Subcutaneous preadipocyte (primary cell): ENCODE data around the gene YY1. TPM values are rescaled to one million over a fixed set of nuclear protein-coding genes. Genes with fewer than 3 reads are reported as not detected.

Experiments used
- small RNA-seq: library from RNA; depleted of rRNA; stranded (forward); fragments of <200 nt; gene quantifications from one replicate; pipeline ENCODE3, GENCODE V24; 2012
- total RNA-seq: library from RNA; depleted of rRNA; stranded (reverse); fragments of >200 nt; gene quantifications from 2 replicates; pipeline ENCODE4 v1.2.3, GENCODE V29; 2012

The YY1 gene
- 40.1 and 49.9 TPM in 2 replicates for total RNA-seq

DNA sequence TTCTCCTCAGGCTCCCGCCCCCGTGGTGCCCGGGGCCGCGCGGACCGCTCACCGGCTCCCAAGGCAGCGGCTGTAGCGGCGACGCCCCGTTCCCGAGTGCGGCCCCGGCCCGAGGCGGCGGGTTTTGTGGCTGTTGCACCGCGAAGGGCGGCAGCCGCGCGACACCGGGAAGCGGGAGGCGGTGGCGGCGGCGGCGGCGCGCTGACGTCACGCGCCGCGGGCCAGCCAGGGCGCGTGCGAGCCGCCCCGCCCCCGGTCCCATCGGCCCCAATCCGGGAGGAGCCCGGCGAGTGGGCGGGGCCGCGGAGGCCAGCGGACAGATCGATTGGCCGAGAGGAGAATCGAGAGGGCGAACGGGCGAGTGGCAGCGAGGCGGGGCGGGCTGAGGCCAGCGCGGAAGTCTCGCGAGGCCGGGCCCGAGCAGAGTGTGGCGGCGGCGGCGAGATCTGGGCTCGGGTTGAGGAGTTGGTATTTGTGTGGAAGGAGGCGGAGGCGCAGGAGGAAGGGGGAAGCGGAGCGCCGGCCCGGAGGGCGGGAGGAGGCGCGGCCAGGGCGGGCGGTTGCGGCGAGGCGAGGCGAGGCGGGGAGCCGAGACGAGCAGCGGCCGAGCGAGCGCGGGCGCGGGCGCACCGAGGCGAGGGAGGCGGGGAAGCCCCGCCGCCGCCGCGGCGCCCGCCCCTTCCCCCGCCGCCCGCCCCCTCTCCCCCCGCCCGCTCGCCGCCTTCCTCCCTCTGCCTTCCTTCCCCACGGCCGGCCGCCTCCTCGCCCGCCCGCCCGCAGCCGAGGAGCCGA, at the start of gene YY1:
TSS of gene YY1 (plus strand) at position 726 of the 792 bp plus-strand sequence. CDS start 101 bp downstream, outside the sequence.

DNA sequence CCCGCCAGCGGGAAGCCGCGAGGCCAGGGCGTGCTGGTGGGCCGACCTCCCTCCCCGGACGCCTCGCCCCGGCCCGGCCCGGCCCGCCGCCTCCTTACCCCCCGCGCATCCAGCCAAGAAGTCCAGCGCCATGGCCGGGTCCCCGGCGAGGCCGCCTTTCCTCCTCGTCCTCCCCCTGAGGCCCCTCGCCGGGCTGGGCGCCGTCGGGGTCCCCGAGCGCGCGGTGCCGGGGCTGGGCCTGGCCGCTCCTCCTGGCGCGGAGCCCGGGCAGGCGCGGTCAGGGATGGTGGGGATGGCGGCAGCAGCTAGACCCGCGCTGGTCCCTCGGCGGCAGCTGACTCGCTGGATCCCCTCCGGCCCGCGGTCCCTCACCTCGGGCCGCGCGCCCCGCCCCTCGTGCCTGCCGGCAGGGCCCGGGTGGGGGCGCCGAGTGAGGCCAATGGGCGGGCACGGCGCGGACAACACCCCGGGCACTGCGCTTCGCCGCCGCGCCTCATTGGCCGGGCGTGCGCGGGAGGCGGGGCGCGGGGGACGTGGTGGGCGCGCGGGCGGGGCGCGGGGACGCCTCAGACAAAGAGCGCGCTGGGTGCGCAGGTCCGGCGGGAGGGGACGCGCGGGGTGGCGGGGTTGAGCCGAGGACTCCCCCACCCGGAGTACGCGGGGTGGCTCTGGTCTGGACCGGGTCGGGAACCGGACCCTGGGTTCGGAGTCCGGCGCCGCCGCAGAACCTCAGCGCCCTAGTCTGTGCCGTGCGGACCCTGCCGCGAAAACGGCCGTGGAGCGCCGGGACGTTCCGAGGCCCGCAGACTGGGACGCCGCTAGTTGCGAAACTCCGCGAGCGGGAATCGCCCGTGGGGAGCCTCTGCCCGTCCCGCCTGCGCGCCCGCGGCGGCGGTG, 67.4 kb downstream of the YY1 start, which contains the start of gene SLC25A29:
TSS of gene SLC25A29 (minus strand) at position 344 of the 897 bp plus-strand sequence. CDS start at position 132, 212 bp downstream.

DNA sequence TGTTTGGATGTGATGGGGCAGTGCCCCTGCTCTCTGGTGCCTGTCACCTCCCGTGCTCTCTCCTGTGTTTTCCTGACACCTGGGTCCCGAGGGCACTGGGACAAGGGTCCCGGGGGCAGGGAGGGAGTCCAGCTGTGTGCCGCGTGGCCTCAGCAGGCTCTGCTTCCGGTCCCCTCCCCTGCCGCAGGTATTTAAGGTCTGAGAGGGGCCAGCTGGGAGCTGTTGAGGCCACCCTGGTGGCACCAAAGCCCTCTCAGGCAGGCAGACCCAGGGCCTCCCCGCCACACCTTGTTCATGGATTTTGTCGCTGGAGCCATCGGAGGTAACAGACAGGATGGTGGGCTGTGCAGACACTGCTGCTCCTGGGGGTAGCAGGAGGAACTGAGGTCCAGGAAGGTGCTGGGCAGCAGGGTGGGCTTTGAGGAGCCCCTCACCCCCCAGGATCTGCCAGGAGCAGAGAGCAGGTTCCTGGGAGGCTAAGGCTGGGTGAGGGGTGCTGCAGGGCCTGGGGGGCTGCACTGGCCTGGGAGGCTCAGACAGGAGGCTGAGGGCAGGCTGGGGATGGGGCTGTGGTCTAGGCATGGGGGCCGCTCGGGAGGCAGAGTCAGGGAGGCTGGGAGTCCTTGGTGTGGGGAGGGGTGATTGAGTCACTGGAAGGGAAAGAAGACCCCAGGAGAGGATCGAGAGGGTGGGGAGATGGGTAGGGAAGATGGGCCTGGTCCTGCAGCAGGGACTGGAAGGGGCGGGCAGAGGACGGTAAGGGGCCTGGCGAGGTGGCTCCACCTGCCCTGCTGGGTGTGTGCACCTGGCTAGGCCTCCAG, 84.4 kb downstream of the YY1 start, which contains the start of gene SLC25A47:
TSS of gene SLC25A47 (plus strand) at position 219 of the 821 bp plus-strand sequence. CDS start at position 295, 76 bp downstream.

Small RNAs within 50 kb of the gene (small RNA-seq; reads per million reads assigned to genes)
- 0.36 reads per million, percentile 15 among the genes with 10 or more reads in this experiment for gene MIR345
- not detected for gene RN7SL523P

Other genes starting within 250 kb of the YY1 start
- gene EVL, start 173.7 kb upstream of the YY1 start, total RNA-seq, result 27.2 and 32.5 TPM in 2 replicates
- under 0.01 TPM in 1 of 2 replicates, not detected in the other for gene DEGS2, start 79.5 kb upstream of the YY1 start, total RNA-seq
- 7.2 and 8.8 TPM in 2 replicates for gene SLC25A29, start 67.3 kb downstream of the YY1 start, total RNA-seq
- not detected in 2 replicates for gene SLC25A47, start 84.2 kb downstream of the YY1 start, total RNA-seq
- 14.5 and 15.4 TPM in 2 replicates for gene WDR25, start 137.3 kb downstream of the YY1 start, total RNA-seq